Mammary epithelial cell (primary cell): ENCODE data around the gene DAAM2.

Source experiments
- EZH2 ChIP-seq: IDR thresholded peaks from 2 replicates; pipeline ENCODE4 v1.6.1; 2012; ENCODE audit warnings: low read length, inconsistent platforms, borderline replicate concordance
- TF ChIP-seq, protein P1 (sequence below), 2 donors: IDR thresholded peaks in 1 of 2; conservative IDR thresholded peaks in 1 of 2; 2 replicates each; pipeline ENCODE4 v1.5.1; 2011 to 2012; ENCODE audit warnings: inconsistent platforms in 2 of 2, low read length in 2 of 2, mild to moderate bottlenecking in 2 of 2, control low read depth in 1 of 2, low read depth in 1 of 2; ENCODE audit not compliant: insufficient read depth in 1 of 2; ENCODE audit errors: extremely low read depth in 1 of 2

DNA sequence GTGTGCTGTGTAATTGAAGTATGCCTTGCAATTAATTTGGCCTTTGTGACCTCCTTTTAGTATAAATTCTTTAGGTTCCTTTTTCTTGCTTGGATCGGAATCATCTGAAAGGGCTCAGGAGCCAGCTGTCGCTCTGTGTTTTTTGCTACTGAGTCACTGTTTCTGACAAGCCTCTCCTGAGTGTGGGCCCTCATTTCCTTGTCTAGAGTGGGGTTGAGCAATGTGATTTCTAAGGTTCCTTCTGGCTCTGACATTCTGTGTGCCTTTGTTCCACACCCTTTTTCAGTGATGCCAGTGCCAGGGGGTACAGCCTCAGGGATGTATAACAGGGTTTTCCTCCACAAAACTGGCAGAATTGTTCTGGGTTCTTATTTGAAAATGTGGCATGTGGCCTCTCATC lies 26.5 kb downstream of the DAAM2 start:
- TF ChIP-seq EZH2 = no peak
- TF ChIP-seq, protein P1, sequence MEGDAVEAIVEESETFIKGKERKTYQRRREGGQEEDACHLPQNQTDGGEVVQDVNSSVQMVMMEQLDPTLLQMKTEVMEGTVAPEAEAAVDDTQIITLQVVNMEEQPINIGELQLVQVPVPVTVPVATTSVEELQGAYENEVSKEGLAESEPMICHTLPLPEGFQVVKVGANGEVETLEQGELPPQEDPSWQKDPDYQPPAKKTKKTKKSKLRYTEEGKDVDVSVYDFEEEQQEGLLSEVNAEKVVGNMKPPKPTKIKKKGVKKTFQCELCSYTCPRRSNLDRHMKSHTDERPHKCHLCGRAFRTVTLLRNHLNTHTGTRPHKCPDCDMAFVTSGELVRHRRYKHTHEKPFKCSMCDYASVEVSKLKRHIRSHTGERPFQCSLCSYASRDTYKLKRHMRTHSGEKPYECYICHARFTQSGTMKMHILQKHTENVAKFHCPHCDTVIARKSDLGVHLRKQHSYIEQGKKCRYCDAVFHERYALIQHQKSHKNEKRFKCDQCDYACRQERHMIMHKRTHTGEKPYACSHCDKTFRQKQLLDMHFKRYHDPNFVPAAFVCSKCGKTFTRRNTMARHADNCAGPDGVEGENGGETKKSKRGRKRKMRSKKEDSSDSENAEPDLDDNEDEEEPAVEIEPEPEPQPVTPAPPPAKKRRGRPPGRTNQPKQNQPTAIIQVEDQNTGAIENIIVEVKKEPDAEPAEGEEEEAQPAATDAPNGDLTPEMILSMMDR (conservative IDR thresholded peaks at IDR 0.05 in 1 of 2, IDR thresholded peaks at IDR 0.05 in 1 of 2; ENCODE audit: extremely low read depth in 1 of 2, insufficient read depth in 1 of 2, low read depth in 1 of 2, low read length in 2 of 2) = no peak
